WTC11 (cell line): ENCODE data around the gene COL18A1. TPM values are rescaled to one million over a fixed set of nuclear protein-coding genes. Genes with fewer than 3 reads are reported as not detected.
"Not testable (repeated sequence)": the region's sequence is repeated elsewhere in the genome, so short reads cannot be mapped to it uniquely, and the experiment has no call there.

Experiments
- ATAC-seq: fragments of 200-7000 bp; cut with Tn5 transposase; 2 replicates; pipeline ENCODE4 v1.10.0; 2021; ENCODE audit warnings: mild to moderate bottlenecking, moderate library complexity
- CTCF ChIA-PET: fragments of 300-600 bp; sonication (Branson Sonifier 250); formaldehyde crosslinking; loops from one replicate; lab custom pipeline; 2021; ENCODE audit warnings: antibody characterized with exemption; lab: Charles Lee
- POLR2A ChIA-PET: fragments of 350-600 bp; sonication (Branson Sonifier 250); formaldehyde crosslinking; loops from one replicate; lab custom pipeline; 2021; ENCODE audit warnings: antibody characterized with exemption; lab: Charles Lee
- DNase-seq: peaks from one replicate; pipeline ENCODE4 v3.0.0; 2021; ENCODE audit warnings: low spot score
- H3K27ac Mint-ChIP-seq: 2 replicates; pipeline ENCODE4 v1.8.0; 2021; ENCODE audit warnings: mixed read lengths
- H3K27me3 Mint-ChIP-seq: 2 replicates; pipeline ENCODE4 v1.8.0; 2021; ENCODE audit warnings: low read depth, mild to moderate bottlenecking, moderate library complexity, mixed read lengths
- H3K36me3 Mint-ChIP-seq: 2 replicates; pipeline ENCODE4 v1.8.0; 2021; ENCODE audit warnings: mixed read lengths
- H3K4me1 Mint-ChIP-seq: 2 replicates; pipeline ENCODE4 v1.8.0; 2022; ENCODE audit warnings: mixed read lengths
- H3K4me3 Mint-ChIP-seq: 2 replicates; pipeline ENCODE4 v1.8.0; 2021; ENCODE audit warnings: mild to moderate bottlenecking, moderate library complexity, mixed read lengths
- H3K9me3 Mint-ChIP-seq: 2 replicates; pipeline ENCODE4 v1.8.0; 2021; ENCODE audit warnings: mixed read lengths
- AR ChIP-seq: fragments of 250-450 bp; sonication (Bioruptor Pico); IDR thresholded peaks from 2 replicates; pipeline ENCODE4 v1.9.0; 2021; ENCODE audit warnings: mild to moderate bottlenecking
- ATF2 ChIP-seq: sonication (generic); formaldehyde crosslinking; IDR thresholded peaks from 2 replicates; pipeline ENCODE4 v1.8.1; 2022; ENCODE audit warnings: low read depth, missing genetic modification reagents, borderline replicate concordance
- EMX1 ChIP-seq: fragments of 250-450 bp; sonication (Bioruptor Pico); IDR thresholded peaks from 2 replicates; pipeline ENCODE4 v1.8.0; 2021; ENCODE audit warnings: mild to moderate bottlenecking
- ERG ChIP-seq: fragments of 250-450 bp; sonication (Bioruptor Pico); IDR thresholded peaks from 2 replicates; pipeline ENCODE4 v1.8.0; 2021; ENCODE audit warnings: mild to moderate bottlenecking
- ESRRA ChIP-seq: sonication (generic); formaldehyde crosslinking; IDR thresholded peaks from 2 replicates; pipeline ENCODE4 v1.8.1; 2022; ENCODE audit warnings: mild to moderate bottlenecking, missing genetic modification reagents, borderline replicate concordance
- GABPB1 ChIP-seq: sonication (generic); formaldehyde crosslinking; IDR thresholded peaks from 2 replicates; pipeline ENCODE4 v1.8.1; 2023; ENCODE audit warnings: mild to moderate bottlenecking, missing genetic modification reagents
- GRHL2 ChIP-seq: fragments of 250-450 bp; sonication (Bioruptor Pico); IDR thresholded peaks from 2 replicates; pipeline ENCODE4 v1.8.0; 2022; ENCODE audit warnings: mild to moderate bottlenecking, moderate library complexity; ENCODE audit not compliant: insufficient replicate concordance, severe bottlenecking
- HMGA2 ChIP-seq: fragments of 250-450 bp; sonication (Bioruptor Pico); IDR thresholded peaks from 2 replicates; pipeline ENCODE4 v1.4.0; 2021; ENCODE audit warnings: mild to moderate bottlenecking, moderate library complexity
- JUN ChIP-seq: sonication (generic); formaldehyde crosslinking; IDR thresholded peaks from 2 replicates; pipeline ENCODE4 v1.8.0; 2023; ENCODE audit warnings: mild to moderate bottlenecking, missing genetic modification reagents
- MAX ChIP-seq: sonication (generic); formaldehyde crosslinking; IDR thresholded peaks from 2 replicates; pipeline ENCODE4 v1.8.0; 2022; ENCODE audit warnings: mild to moderate bottlenecking, missing genetic modification reagents
- MXD4 ChIP-seq: fragments of 250-450 bp; sonication (Bioruptor Pico); IDR thresholded peaks from 2 replicates; pipeline ENCODE4 v1.8.0; 2021; ENCODE audit warnings: mild to moderate bottlenecking, moderate library complexity, borderline replicate concordance
- OVOL2 ChIP-seq: fragments of 250-450 bp; sonication (Bioruptor Pico); IDR thresholded peaks from 2 replicates; pipeline ENCODE4 v1.9.0; 2021; ENCODE audit warnings: mild to moderate bottlenecking, borderline replicate concordance
- RELA ChIP-seq: sonication (generic); formaldehyde crosslinking; IDR thresholded peaks from 2 replicates; pipeline ENCODE4 v1.8.1; 2022; ENCODE audit warnings: missing genetic modification reagents, mild to moderate bottlenecking, borderline replicate concordance
- SMAD3 ChIP-seq: sonication (generic); formaldehyde crosslinking; IDR thresholded peaks from 2 replicates; pipeline ENCODE4 v1.8.0; 2022; ENCODE audit warnings: missing genetic modification reagents, mild to moderate bottlenecking, borderline replicate concordance
- SOX15 ChIP-seq: fragments of 250-450 bp; sonication (Bioruptor Pico); IDR thresholded peaks from 2 replicates; pipeline ENCODE4 v1.9.0; 2021; ENCODE audit warnings: mild to moderate bottlenecking
- SP1 ChIP-seq: sonication (generic); formaldehyde crosslinking; conservative IDR thresholded peaks from 2 replicates; pipeline ENCODE4 v1.8.1; 2022; ENCODE audit warnings: missing genetic modification reagents
- TCF7 ChIP-seq: sonication (generic); formaldehyde crosslinking; IDR thresholded peaks from 2 replicates; pipeline ENCODE4 v1.8.0; 2022; ENCODE audit warnings: mild to moderate bottlenecking, low read depth, missing genetic modification reagents, moderate library complexity
- ZBTB43 ChIP-seq: sonication (generic); formaldehyde crosslinking; IDR thresholded peaks from 2 replicates; pipeline ENCODE4 v1.8.1; 2023; ENCODE audit warnings: mild to moderate bottlenecking, missing genetic modification reagents
- ZNF219 ChIP-seq: sonication (generic); formaldehyde crosslinking; IDR thresholded peaks from 2 replicates; pipeline ENCODE4 v1.8.0; 2023; ENCODE audit warnings: missing genetic modification reagents, mild to moderate bottlenecking, borderline replicate concordance
- ZNF232 ChIP-seq: sonication (generic); formaldehyde crosslinking; IDR thresholded peaks from 2 replicates; pipeline ENCODE4 v1.8.0; 2022; ENCODE audit warnings: mild to moderate bottlenecking, missing genetic modification reagents
- ZNF263 ChIP-seq: sonication (generic); formaldehyde crosslinking; IDR thresholded peaks from 2 replicates; pipeline ENCODE4 v1.8.1; 2022; ENCODE audit warnings: low read depth, mild to moderate bottlenecking, moderate library complexity, missing genetic modification reagents
- ZNF423 ChIP-seq: fragments of 250-450 bp; sonication (Bioruptor Pico); IDR thresholded peaks from 2 replicates; pipeline ENCODE4 v2.1.2; 2022; ENCODE audit warnings: mild to moderate bottlenecking, moderate library complexity
- ZNF671 ChIP-seq: fragments of 250-450 bp; sonication (Bioruptor Pico); IDR thresholded peaks from 2 replicates; pipeline ENCODE4 v1.8.0; 2021; ENCODE audit warnings: mild to moderate bottlenecking
- ZSCAN18 ChIP-seq: fragments of 250-450 bp; sonication (Bioruptor Pico); IDR thresholded peaks from 2 replicates; pipeline ENCODE4 v2.1.2; 2022; ENCODE audit warnings: mild to moderate bottlenecking, moderate library complexity
- total RNA-seq: library from RNA; stranded (reverse); gene quantifications from 3 replicates; pipeline ENCODE4 v1.2.3, GENCODE V29; 2021
- TF ChIP-seq, protein P1 (sequence below): sonication (generic); formaldehyde crosslinking; conservative IDR thresholded peaks from 2 replicates; pipeline ENCODE4 v1.8.1; 2022; ENCODE audit warnings: mild to moderate bottlenecking, missing genetic modification reagents

COL18A1 gene
- total RNA-seq, 1 experiment from 2014 or later = 231 TPM

DNA sequence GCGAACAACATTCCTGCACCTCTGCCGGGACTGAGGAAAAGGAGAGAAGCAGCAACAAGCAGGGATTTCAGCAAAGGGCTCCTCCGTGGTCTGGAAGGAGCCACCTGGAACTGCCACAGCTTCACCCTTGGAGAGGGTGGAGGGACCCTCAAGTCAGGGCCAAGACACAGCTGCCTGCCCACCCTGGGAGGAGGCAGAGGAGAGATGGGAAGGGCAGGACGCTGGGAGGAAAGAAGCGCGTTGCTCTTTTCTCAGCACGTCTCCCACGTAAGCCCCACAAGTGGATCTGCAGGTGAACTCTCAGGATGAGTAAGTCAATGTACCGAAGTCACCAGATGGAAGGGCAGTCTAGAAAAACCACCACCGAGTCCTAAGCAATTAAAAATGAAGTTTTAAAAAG, 97.6 kb downstream of the COL18A1 start:
- Mint-ChIP-seq H3K9me3 (peaks cover 19% of the 10 kb centered on the region), H3K36me3 (peaks cover 33% of the 10 kb centered on the region), H3K27me3 (no peaks in the 10 kb centered on the region; the same call in 1 of the 2 replicates), H3K4me1 (no peaks in the 10 kb centered on the region), H3K4me3 (no peak overlapping the region), H3K27ac (no peak overlapping the region)
- ATAC-seq = no peak
- TF ChIP-seq ZSCAN18 (CRISPR knock-in tag) (no peak), EMX1 (no peak), GABPB1 (CRISPR knock-in tag) (no peak), RELA (CRISPR knock-in tag) (no peak), AR (CRISPR knock-in tag) (no peak), ZNF219 (no peak), TCF7 (CRISPR knock-in tag) (no peak), ZNF263 (CRISPR knock-in tag) (no peak), SOX15 (CRISPR knock-in tag) (no peak), ERG (CRISPR knock-in tag) (no peak), MXD4 (no peak), SMAD3 (CRISPR knock-in tag) (no peak), HMGA2 (no peak), MAX (CRISPR knock-in tag) (no peak), OVOL2 (CRISPR knock-in tag) (no peak)
- TF ChIP-seq, protein P1, sequence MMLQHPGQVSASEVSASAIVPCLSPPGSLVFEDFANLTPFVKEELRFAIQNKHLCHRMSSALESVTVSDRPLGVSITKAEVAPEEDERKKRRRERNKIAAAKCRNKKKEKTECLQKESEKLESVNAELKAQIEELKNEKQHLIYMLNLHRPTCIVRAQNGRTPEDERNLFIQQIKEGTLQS (CRISPR knock-in tag) = no peak
- ChIA-PET POLR2A (no interaction called here), CTCF (no interaction called here)
- DNase-seq = no peak

DNA sequence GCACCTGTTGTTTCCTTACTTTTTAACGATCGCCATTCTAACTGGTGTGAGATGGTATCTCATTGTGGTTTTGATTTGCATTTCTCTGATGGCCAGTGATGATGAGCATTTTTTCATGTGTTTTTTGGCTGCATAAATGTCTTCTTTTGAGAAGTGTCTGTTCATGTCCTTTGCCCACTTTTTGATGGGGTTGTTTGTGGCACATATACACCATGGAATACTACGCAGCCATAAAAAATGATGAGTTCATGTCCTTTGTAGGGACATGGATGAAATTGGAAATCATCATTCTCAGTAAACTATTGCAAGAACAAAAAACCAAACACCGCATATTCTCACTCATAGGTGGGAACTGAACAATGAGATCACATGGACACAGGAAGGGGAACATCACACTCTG, 98.3 kb downstream of the COL18A1 start:
- H3K4me3 Mint-ChIP-seq, POLR2A ChIA-PET, H3K27me3 Mint-ChIP-seq, H3K27ac Mint-ChIP-seq, H3K4me1 Mint-ChIP-seq, CTCF ChIA-PET, ATAC-seq, DNase-seq: not testable (repeated sequence)
- Mint-ChIP-seq H3K9me3 (peaks cover 19% of the 10 kb centered on the region), H3K36me3 (peaks cover 29% of the 10 kb centered on the region)

DNA sequence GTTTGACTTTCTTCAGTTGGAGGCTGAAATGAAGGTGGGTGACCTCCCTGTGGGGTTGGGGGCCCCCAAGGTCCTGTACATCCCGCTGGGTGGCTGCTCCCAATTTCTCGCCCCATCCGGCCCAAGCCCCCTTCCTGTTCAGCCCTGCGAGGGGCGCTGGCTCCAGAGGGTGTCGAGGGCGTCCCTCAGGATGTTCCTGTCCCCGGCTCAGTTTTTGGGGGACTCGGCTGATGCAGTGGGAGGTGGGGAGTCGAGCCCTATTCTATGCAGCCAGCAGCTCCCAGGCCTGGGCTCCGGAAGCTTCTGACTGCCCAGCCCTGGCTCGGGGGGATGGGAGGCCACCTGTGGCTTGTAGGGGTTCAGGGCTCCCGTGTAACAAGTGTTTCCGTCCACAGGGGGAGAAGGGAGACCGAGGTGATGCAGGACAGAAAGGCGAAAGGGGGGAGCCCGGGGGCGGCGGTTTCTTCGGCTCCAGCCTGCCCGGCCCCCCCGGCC, 99.1 kb downstream of the COL18A1 start:
- Mint-ChIP-seq H3K4me3 (no peak overlapping the region), H3K27ac (no peak overlapping the region), H3K27me3 (no peaks in the 10 kb centered on the region; the same call in 1 of the 2 replicates), H3K4me1 (no peaks in the 10 kb centered on the region), H3K36me3 (peaks cover 23% of the 10 kb centered on the region), H3K9me3 (peaks cover 14% of the 10 kb centered on the region)
- CTCF ChIA-PET = no interaction called here
- DNase-seq (no peak), ATAC-seq (no peak)
- POLR2A ChIA-PET = no interaction called here
- TF ChIP-seq GRHL2 (CRISPR knock-in tag) (no peak), ATF2 (no peak), SP1 (no peak), ZNF423 (CRISPR knock-in tag) (no peak), ZNF232 (CRISPR knock-in tag) (no peak), ZNF671 (CRISPR knock-in tag) (no peak), HMGA2 (no peak), TCF7 (CRISPR knock-in tag) (no peak), ZBTB43 (CRISPR knock-in tag) (no peak), JUN (CRISPR knock-in tag) (no peak), ESRRA (no peak)
- TF ChIP-seq, protein P1 (CRISPR knock-in tag) = no peak
